Naive thymus-derived CD8-positive, alpha-beta T cell (primary cell): ENCODE measurements around the gene MRS2. TPM values are rescaled to one million over a fixed set of nuclear protein-coding genes. Genes with fewer than 3 reads are reported as not detected.

Experiments
- ATAC-seq, 2 donors: fragments of 150-1000 bp; cut with Tn5 transposase in 1 of 2; sonication (Bioruptor Pico), chemical (Tn5 transposase) in 1 of 2; 1 replicate in 1 of 2; 2 replicates in 1 of 2; pipeline ENCODE4 v1.10.0; 2021; ENCODE audit warnings: mild to moderate bottlenecking in 2 of 2, moderate library complexity in 2 of 2
- POLR2A ChIA-PET: fragments of 350-600 bp; sonication (Branson Sonifier 250); formaldehyde crosslinking; loops from one replicate; lab custom pipeline; 2021; ENCODE audit warnings: antibody characterized with exemption; lab: Charles Lee
- DNase-seq, 10 donors: peaks; one replicate each; pipeline versions ENCODE4 v3.0.0 to v3.0.0-alpha.2; 2020 to 2022
- H3K27ac Mint-ChIP-seq, 10 donors: one replicate each; pipeline ENCODE4 v1.8.0; 2020 to 2022; ENCODE audit warnings: mild to moderate bottlenecking in 10 of 10, mixed read lengths in 10 of 10, moderate library complexity in 4 of 10, inconsistent platforms in 1 of 10
- H3K27me3 Mint-ChIP-seq, 5 donors: one replicate each; pipeline ENCODE4 v1.8.0; 2021 to 2022; ENCODE audit warnings: mixed read lengths in 5 of 5
- H3K36me3 Mint-ChIP-seq, 3 donors: one replicate each; pipeline ENCODE4 v1.8.0; 2020 to 2022; ENCODE audit warnings: mixed read lengths in 3 of 3, mild to moderate bottlenecking in 2 of 3, inconsistent platforms in 1 of 3
- H3K4me1 Mint-ChIP-seq, 4 donors: one replicate each; pipeline ENCODE4 v1.8.0; 2021 to 2022; ENCODE audit warnings: mixed read lengths in 4 of 4
- H3K4me3 Mint-ChIP-seq, 10 donors: one replicate each; pipeline ENCODE4 v1.8.0; 2020 to 2022; ENCODE audit warnings: mild to moderate bottlenecking in 10 of 10, mixed read lengths in 10 of 10, moderate library complexity in 6 of 10, inconsistent platforms in 1 of 10
- H3K9me3 Mint-ChIP-seq, 9 donors: one replicate each; pipeline ENCODE4 v1.8.0; 2020 to 2022; ENCODE audit warnings: mixed read lengths in 9 of 9, mild to moderate bottlenecking in 3 of 9, inconsistent platforms in 1 of 9, moderate library complexity in 1 of 9
- polyA plus RNA-seq, 3 donors: library from polyadenylated mRNA; unstranded; fragments of 300-500 nt; fragmentation: Illumina TruSeq; gene quantifications; one replicate each; pipeline ENCODE4 v1.2.3, GENCODE V29; 2021
- total RNA-seq, 8 experiments: library from RNA in 2 of 8; stranded (reverse) in 2 of 8; gene quantifications; one replicate each; pipeline ENCODE4 v1.2.3 and lab custom pipeline; 2021 to 2026

MRS2 gene
- total and polyA plus RNA-seq, 5 experiments from 2014 or later, result 13.2 to 22.1 (median 19.7) TPM

GRCh38 chr6:24445704-24446103 is 43.0 kb downstream of the MRS2 start:
- no peak for ATAC-seq

GRCh38 chr6:24446670-24447069 is 43.9 kb downstream of the MRS2 start:
- ATAC-seq (no peak), DNase-seq (no peak)
- H3K27ac Mint-ChIP-seq, result no peak overlapping the region
- no peak overlapping the region for H3K4me3 Mint-ChIP-seq
- H3K27me3 Mint-ChIP-seq, result no peaks in the 10 kb centered on the region
- peaks cover 0 to under 1% (median 0%) of the 10 kb centered on the region in 4 donors for H3K4me1 Mint-ChIP-seq
- peaks cover 0 to 4% (median 0%) of the 10 kb centered on the region in 3 donors for H3K36me3 Mint-ChIP-seq
- H3K9me3 Mint-ChIP-seq, result no peaks in the 10 kb centered on the region
- POLR2A ChIA-PET, result no interaction called here

More at GRCh38 chr6:24445704-24446103, 43.0 kb downstream of the MRS2 start:
- POLR2A ChIA-PET, result interaction anchor here (0.6 kb wide), 1 partner anchor 145 kb away, joined by 5 read pairs; no protein-coding TSS in a partner anchor
- DNase-seq, result no peak
- H3K27ac Mint-ChIP-seq, result no peak overlapping the region
- no peaks in the 10 kb centered on the region for H3K9me3 Mint-ChIP-seq
- H3K4me1 Mint-ChIP-seq, result no peaks in the 10 kb centered on the region
- H3K4me3 Mint-ChIP-seq, result no peak overlapping the region
- H3K27me3 Mint-ChIP-seq, result no peaks in the 10 kb centered on the region
- peaks cover 0 to 4% (median 0%) of the 10 kb centered on the region in 3 donors for H3K36me3 Mint-ChIP-seq

GRCh38 chr6:24448396-24448795 is 45.7 kb downstream of the MRS2 start:
- POLR2A ChIA-PET, result no interaction called here
- no peak overlapping the region for H3K4me3 Mint-ChIP-seq
- no peaks in the 10 kb centered on the region for H3K27me3 Mint-ChIP-seq
- DNase-seq (no peak), ATAC-seq (no peak)
- H3K36me3 Mint-ChIP-seq, result peaks cover 0 to 4% (median 0%) of the 10 kb centered on the region in 3 donors
- H3K9me3 Mint-ChIP-seq, result no peaks in the 10 kb centered on the region
- no peak overlapping the region for H3K27ac Mint-ChIP-seq
- H3K4me1 Mint-ChIP-seq, result peaks cover 0 to 5% (median under 1%) of the 10 kb centered on the region in 4 donors

- Mint-ChIP-seq H3K4me3 (no peak overlapping the region), H3K27ac (peak overlapping the region in 1 of 10 donors; percentile 27), H3K9me3 (no peaks in the 10 kb centered on the region), H3K36me3 (peaks cover 0 to 4% (median 0%) of the 10 kb centered on the region in 3 donors), H3K4me1 (peaks cover 0 to 5% (median under 1%) of the 10 kb centered on the region in 4 donors), H3K27me3 (no peaks in the 10 kb centered on the region)
- POLR2A ChIA-PET, result no interaction called here
- DNase-seq, result no peak
- ATAC-seq, result no peak
Measured at GRCh38 chr6:24448828-24449525, 46.2 kb downstream of the MRS2 start.

GRCh38 chr6:24451581-24452388 is 49.0 kb downstream of the MRS2 start:
- H3K27me3 Mint-ChIP-seq, result no peaks in the 10 kb centered on the region
- no peak for DNase-seq
- POLR2A ChIA-PET, result no interaction called here
- peak overlapping the region in 1 of 10 donors; percentile 14 for H3K27ac Mint-ChIP-seq
- no peaks in the 10 kb centered on the region for H3K9me3 Mint-ChIP-seq
- ATAC-seq, result no peak
- no peak overlapping the region for H3K4me3 Mint-ChIP-seq
- H3K4me1 Mint-ChIP-seq, result peaks cover 0 to 5% (median under 1%) of the 10 kb centered on the region in 4 donors
- H3K36me3 Mint-ChIP-seq, result peaks cover 0 to 2% (median 0%) of the 10 kb centered on the region in 3 donors

GRCh38 chr6:24453921-24454320 is 51.2 kb downstream of the MRS2 start:
- no peak overlapping the region for H3K27ac Mint-ChIP-seq
- POLR2A ChIA-PET, result no interaction called here
- peaks cover 0 to 5% (median under 1%) of the 10 kb centered on the region in 4 donors for H3K4me1 Mint-ChIP-seq
- no peaks in the 10 kb centered on the region for H3K9me3 Mint-ChIP-seq
- ATAC-seq (no peak), DNase-seq (no peak)
- peaks cover 0 to 2% (median 0%) of the 10 kb centered on the region in 3 donors for H3K36me3 Mint-ChIP-seq
- H3K4me3 Mint-ChIP-seq, result no peak overlapping the region
- H3K27me3 Mint-ChIP-seq, result no peaks in the 10 kb centered on the region

GRCh38 chr6:24454452-24454851 is 51.7 kb downstream of the MRS2 start:
- H3K4me1 Mint-ChIP-seq, result peaks cover 0 to 5% (median under 1%) of the 10 kb centered on the region in 4 donors
- DNase-seq (no peak), ATAC-seq (no peak)
- no peaks in the 10 kb centered on the region for H3K27me3 Mint-ChIP-seq
- H3K36me3 Mint-ChIP-seq, result peaks cover 0 to 2% (median under 1%) of the 10 kb centered on the region in 3 donors
- H3K4me3 Mint-ChIP-seq, result no peak overlapping the region
- H3K9me3 Mint-ChIP-seq, result no peaks in the 10 kb centered on the region
- no peak overlapping the region for H3K27ac Mint-ChIP-seq
- POLR2A ChIA-PET, result no interaction called here

GRCh38 chr6:24455061-24455460 is 52.3 kb downstream of the MRS2 start:
- no peak overlapping the region for H3K27ac Mint-ChIP-seq
- POLR2A ChIA-PET, result no interaction called here
- ATAC-seq, result no peak
- H3K4me3 Mint-ChIP-seq, result no peak overlapping the region
- H3K36me3 Mint-ChIP-seq, result peaks cover 0 to 4% (median 2%) of the 10 kb centered on the region in 3 donors
- no peak for DNase-seq
- peaks cover 0 to 5% (median under 1%) of the 10 kb centered on the region in 4 donors for H3K4me1 Mint-ChIP-seq
- H3K27me3 Mint-ChIP-seq, result no peaks in the 10 kb centered on the region
- H3K9me3 Mint-ChIP-seq, result no peaks in the 10 kb centered on the region

GRCh38 chr6:24458134-24458533 is 55.4 kb downstream of the MRS2 start:
- Mint-ChIP-seq H3K9me3 (no peaks in the 10 kb centered on the region), H3K36me3 (peaks cover 0 to 4% (median 4%) of the 10 kb centered on the region in 3 donors), H3K27ac (no peak overlapping the region), H3K4me1 (no peaks in the 10 kb centered on the region), H3K4me3 (no peak overlapping the region), H3K27me3 (peaks cover 0 to 2% (median 0%) of the 10 kb centered on the region in 5 donors)
- ATAC-seq (no peak), DNase-seq (no peak)
- POLR2A ChIA-PET, result no interaction called here

- ATAC-seq (no peak), DNase-seq (no peak)
- Mint-ChIP-seq H3K27ac (no peak overlapping the region), H3K4me1 (no peaks in the 10 kb centered on the region), H3K27me3 (peaks cover 0 to 2% (median 0%) of the 10 kb centered on the region in 5 donors), H3K9me3 (no peaks in the 10 kb centered on the region), H3K36me3 (peaks cover 0 to 4% (median 4%) of the 10 kb centered on the region in 3 donors), H3K4me3 (no peak overlapping the region)
- POLR2A ChIA-PET, result no interaction called here
Measured at GRCh38 chr6:24458941-24459340, 56.2 kb downstream of the MRS2 start.

- POLR2A ChIA-PET, result no interaction called here
- no peak for DNase-seq
- peaks cover 0 to 2% (median 0%) of the 10 kb centered on the region in 5 donors for H3K27me3 Mint-ChIP-seq
- no peak overlapping the region for H3K27ac Mint-ChIP-seq
- no peak for ATAC-seq
- no peak overlapping the region for H3K4me3 Mint-ChIP-seq
- H3K4me1 Mint-ChIP-seq, result no peaks in the 10 kb centered on the region
- H3K36me3 Mint-ChIP-seq, result peaks cover 0 to 5% (median 4%) of the 10 kb centered on the region in 3 donors
- H3K9me3 Mint-ChIP-seq, result no peaks in the 10 kb centered on the region
Measured at GRCh38 chr6:24460966-24461365, 58.2 kb downstream of the MRS2 start.

GRCh38 chr6:24464253-24465038 is 61.7 kb downstream of the MRS2 start:
- Mint-ChIP-seq H3K4me3 (no peak overlapping the region), H3K4me1 (no peaks in the 10 kb centered on the region), H3K27me3 (peaks cover 0 to 2% (median 0%) of the 10 kb centered on the region in 5 donors), H3K27ac (no peak overlapping the region), H3K9me3 (no peaks in the 10 kb centered on the region), H3K36me3 (peaks cover 0 to 6% (median 5%) of the 10 kb centered on the region in 3 donors)
- DNase-seq (no peak), ATAC-seq (no peak)
- POLR2A ChIA-PET, result interaction anchor here (0.7 kb wide), 1 partner anchor 725 kb away, joined by 6 read pairs; no protein-coding TSS in a partner anchor
